ENCODE measurements around the gene SERGEF.

The SERGEF gene

GRCh38 chr11:17951685-17952388, 61.0 kb downstream of the SERGEF start:
- TF ChIP-seq ZNF274 (IDR thresholded peaks at IDR 0.05; ENCODE audit: low read depth, low read length): no peak
- H3K4me3 ChIP-seq (ENCODE audit: low read length): no peak overlapping the region

- no peak overlapping the region for H3K4me3 ChIP-seq (ENCODE audit: low read length)
- TF ChIP-seq ZNF274 (IDR thresholded peaks at IDR 0.05; ENCODE audit: low read depth, low read length): no peak
These were observed 62.2 kb downstream of the SERGEF start for GRCh38 chr11:17950644-17951043.

- TF ChIP-seq ZNF274 (IDR thresholded peaks at IDR 0.05; ENCODE audit: low read depth, low read length): no peak
- no peak overlapping the region for H3K4me3 ChIP-seq (ENCODE audit: low read length)
These were observed 64.6 kb downstream of the SERGEF start for GRCh38 chr11:17948296-17948695.

- H3K4me3 ChIP-seq (ENCODE audit: low read length): no peak overlapping the region
- no peak for TF ChIP-seq ZNF274 (IDR thresholded peaks at IDR 0.05; ENCODE audit: low read depth, low read length)
These were observed 73.3 kb downstream of the SERGEF start for GRCh38 chr11:17939542-17939941.

- no peak overlapping the region for H3K4me3 ChIP-seq (ENCODE audit: low read length)
- no peak for TF ChIP-seq ZNF274 (IDR thresholded peaks at IDR 0.05; ENCODE audit: low read depth, low read length)
These were observed 76.1 kb downstream of the SERGEF start for GRCh38 chr11:17936790-17937189.

- no peak overlapping the region for H3K4me3 ChIP-seq (ENCODE audit: low read length)
- no peak for TF ChIP-seq ZNF274 (IDR thresholded peaks at IDR 0.05; ENCODE audit: low read depth, low read length)
These were observed 78.7 kb downstream of the SERGEF start for GRCh38 chr11:17934194-17934593.

- no peak for TF ChIP-seq ZNF274 (IDR thresholded peaks at IDR 0.05; ENCODE audit: low read depth, low read length)
- no peak overlapping the region for H3K4me3 ChIP-seq (ENCODE audit: low read length)
These were observed 79.1 kb downstream of the SERGEF start for GRCh38 chr11:17933708-17934107.

- TF ChIP-seq ZNF274 (IDR thresholded peaks at IDR 0.05; ENCODE audit: low read depth, low read length): no peak
- H3K4me3 ChIP-seq (ENCODE audit: low read length): no peak overlapping the region
These were observed 80.4 kb downstream of the SERGEF start for GRCh38 chr11:17932472-17932871.

GRCh38 chr11:17931595-17931994, 81.3 kb downstream of the SERGEF start:
- H3K4me3 ChIP-seq (ENCODE audit: low read length): no peak overlapping the region
- no peak for TF ChIP-seq ZNF274 (IDR thresholded peaks at IDR 0.05; ENCODE audit: low read depth, low read length)

GRCh38 chr11:17930544-17931125, 82.2 kb downstream of the SERGEF start:
- no peak for TF ChIP-seq ZNF274 (IDR thresholded peaks at IDR 0.05; ENCODE audit: low read depth, low read length)
- H3K4me3 ChIP-seq (ENCODE audit: low read length): no peak overlapping the region

GRCh38 chr11:17929171-17929570, 83.7 kb downstream of the SERGEF start:
- no peak overlapping the region for H3K4me3 ChIP-seq (ENCODE audit: low read length)
- TF ChIP-seq ZNF274 (IDR thresholded peaks at IDR 0.05; ENCODE audit: low read depth, low read length): no peak

GRCh38 chr11:17927681-17928343, 85.0 kb downstream of the SERGEF start:
- H3K4me3 ChIP-seq (ENCODE audit: low read length): no peak overlapping the region
- TF ChIP-seq ZNF274 (IDR thresholded peaks at IDR 0.05; ENCODE audit: low read depth, low read length): no peak

GRCh38 chr11:17927041-17927440, 85.8 kb downstream of the SERGEF start:
- TF ChIP-seq ZNF274 (IDR thresholded peaks at IDR 0.05; ENCODE audit: low read depth, low read length): no peak
- no peak overlapping the region for H3K4me3 ChIP-seq (ENCODE audit: low read length)

- no peak for TF ChIP-seq ZNF274 (IDR thresholded peaks at IDR 0.05; ENCODE audit: low read depth, low read length)
- no peak overlapping the region for H3K4me3 ChIP-seq (ENCODE audit: low read length)
These were observed 88.1 kb downstream of the SERGEF start for GRCh38 chr11:17924713-17925112.

GRCh38 chr11:17923217-17923616, 89.6 kb downstream of the SERGEF start:
- TF ChIP-seq ZNF274 (IDR thresholded peaks at IDR 0.05; ENCODE audit: low read depth, low read length): no peak
- H3K4me3 ChIP-seq (ENCODE audit: low read length): no peak overlapping the region
